Fibroblast of villous mesenchyme (primary cell): Measurements from ENCODE around the gene BZW2. TPM values are rescaled to one million over a fixed set of nuclear protein-coding genes. Genes with fewer than 3 reads are reported as not detected.
A peak's percentile ranks its signal among the peaks of the same experiment; 100 is the strongest.

Experiments used
- DNase-seq: peaks from one replicate; pipeline ENCODE4 v3.0.0-alpha.2; 2010; ENCODE audit warnings: low read depth
- H3K4me3 ChIP-seq: 2 replicates; pipeline ENCODE4 v1.5.1; 2011; ENCODE audit warnings: low read depth, mild to moderate bottlenecking, low read length
- CTCF ChIP-seq: IDR thresholded peaks from 2 replicates; pipeline ENCODE4 v1.5.1; 2012; ENCODE audit warnings: low read depth, mild to moderate bottlenecking, low read length; ENCODE audit not compliant: insufficient read depth
- total RNA-seq: library from RNA; depleted of rRNA; stranded (reverse); fragments of >200 nt; gene quantifications from 2 replicates; pipeline ENCODE4 v1.2.3, GENCODE V29; 2012

The BZW2 gene
- total RNA-seq, 1 donor, result 53.5 TPM

DNA sequence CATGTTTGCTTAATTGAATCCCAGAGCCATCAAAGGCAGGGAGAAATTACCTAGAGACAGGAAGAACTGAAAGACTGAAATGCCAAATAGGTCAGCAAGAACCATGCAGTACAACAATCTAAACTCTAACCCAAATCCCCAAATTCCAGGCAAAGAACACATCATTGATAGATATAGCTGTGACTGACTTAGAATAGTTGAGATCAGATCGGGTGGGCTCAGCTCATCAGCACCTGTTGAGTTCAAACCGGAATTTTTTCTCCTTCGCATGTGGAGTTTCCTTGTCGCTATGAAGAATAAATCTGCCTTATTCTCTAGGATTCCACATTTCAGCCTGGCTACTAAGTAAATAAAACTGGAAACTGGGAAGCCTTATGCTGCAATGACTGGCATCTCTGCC, 1.8 kb upstream of the BZW2 start:
- peak overlapping the region; percentile 91 for H3K4me3 ChIP-seq
- TF ChIP-seq CTCF, result no peak
- no peak for DNase-seq

GRCh38 chr7:16644636-16645592, 1.1 kb upstream of the BZW2 start:
- H3K4me3 ChIP-seq, result peak overlapping the region; percentile 91
- no peak for TF ChIP-seq CTCF
- DNase-seq, result peak; percentile 63

GRCh38 chr7:16646472-16647072, 591 bp downstream of the BZW2 start:
- peak overlapping the region; percentile 95 for H3K4me3 ChIP-seq
- no peak for TF ChIP-seq CTCF
- DNase-seq, result no peak

- H3K4me3 ChIP-seq, result peak overlapping the region; percentile 95
- TF ChIP-seq CTCF, result no peak
- no peak for DNase-seq
Measured at GRCh38 chr7:16647435-16647960, 1.5 kb downstream of the BZW2 start.

DNA sequence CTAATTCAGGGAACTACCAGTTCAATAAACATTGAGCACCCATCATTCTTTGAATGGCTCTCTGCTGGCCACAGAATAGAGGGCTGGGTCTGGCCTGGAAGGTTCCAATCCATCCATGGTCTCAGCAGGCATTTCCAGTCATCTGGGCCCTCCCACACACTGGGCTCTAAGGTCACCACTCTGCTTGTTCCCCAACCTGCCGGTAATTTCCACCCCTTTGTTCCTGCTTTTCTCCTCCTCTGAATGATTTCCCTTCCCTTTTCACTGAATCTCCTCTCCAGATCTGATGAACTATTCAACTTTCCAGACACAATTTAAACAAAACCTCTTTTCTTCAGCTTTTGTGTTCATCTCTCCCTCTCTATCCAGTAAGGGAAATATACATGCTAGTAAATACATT, 2.6 kb downstream of the BZW2 start:
- no peak for DNase-seq
- H3K4me3 ChIP-seq, result no peak overlapping the region
- TF ChIP-seq CTCF, result no peak

GRCh38 chr7:16649196-16649595, 3.2 kb downstream of the BZW2 start:
- H3K4me3 ChIP-seq, result no peak overlapping the region
- no peak for DNase-seq
- no peak for TF ChIP-seq CTCF
